OCI-LY1 (cell line): ENCODE measurements around the gene SPAG6.

Source experiments
- CTCF ChIP-seq: fragments of 200-600 bp; sonication (generic), shearing (Covaris generic); IDR thresholded peaks from 2 replicates; pipeline ENCODE4 v1.5.1; 2017; ENCODE audit warnings: mild to moderate bottlenecking, antibody characterized with exemption, low read length, moderate library complexity, mixed read lengths
- EZH2 ChIP-seq: fragments of 200-600 bp; sonication (generic), shearing (Covaris generic); IDR thresholded peaks from 2 replicates; pipeline ENCODE4 v1.8.0; 2017; ENCODE audit warnings: borderline replicate concordance, mixed run types, mild to moderate bottlenecking, antibody characterized with exemption, low read length, moderate library complexity, mixed read lengths

- TF ChIP-seq CTCF: no peak
- TF ChIP-seq EZH2: no peak
Observed at GRCh38 chr10:22369434-22370072, 24.3 kb downstream of the SPAG6 start.
